Measurements from ENCODE around the gene AJUBA.

- TF ChIP-seq, protein P1, sequence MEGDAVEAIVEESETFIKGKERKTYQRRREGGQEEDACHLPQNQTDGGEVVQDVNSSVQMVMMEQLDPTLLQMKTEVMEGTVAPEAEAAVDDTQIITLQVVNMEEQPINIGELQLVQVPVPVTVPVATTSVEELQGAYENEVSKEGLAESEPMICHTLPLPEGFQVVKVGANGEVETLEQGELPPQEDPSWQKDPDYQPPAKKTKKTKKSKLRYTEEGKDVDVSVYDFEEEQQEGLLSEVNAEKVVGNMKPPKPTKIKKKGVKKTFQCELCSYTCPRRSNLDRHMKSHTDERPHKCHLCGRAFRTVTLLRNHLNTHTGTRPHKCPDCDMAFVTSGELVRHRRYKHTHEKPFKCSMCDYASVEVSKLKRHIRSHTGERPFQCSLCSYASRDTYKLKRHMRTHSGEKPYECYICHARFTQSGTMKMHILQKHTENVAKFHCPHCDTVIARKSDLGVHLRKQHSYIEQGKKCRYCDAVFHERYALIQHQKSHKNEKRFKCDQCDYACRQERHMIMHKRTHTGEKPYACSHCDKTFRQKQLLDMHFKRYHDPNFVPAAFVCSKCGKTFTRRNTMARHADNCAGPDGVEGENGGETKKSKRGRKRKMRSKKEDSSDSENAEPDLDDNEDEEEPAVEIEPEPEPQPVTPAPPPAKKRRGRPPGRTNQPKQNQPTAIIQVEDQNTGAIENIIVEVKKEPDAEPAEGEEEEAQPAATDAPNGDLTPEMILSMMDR (IDR thresholded peaks at IDR 0.05 in 8 of 11, conservative IDR thresholded peaks at IDR 0.05 in 3 of 11): no peak
- no peak for TF ChIP-seq POLR2AphosphoS5 (IDR thresholded peaks at IDR 0.05)
- no peak for TF ChIP-seq POLR2A (IDR thresholded peaks at IDR 0.05)
These were observed 47.2 kb downstream of the AJUBA start for GRCh38 chr14:22935156-22935555.

Measured in spleen (tissue), 7 donors.